Gastrocnemius medialis (tissue), 4 donors: ENCODE results near the gene RBM17.

ENCODE experiments used
- CTCF ChIP-seq, 5 experiments: fragments of 450-650 bp in 3 of 5; fragments of 200-600 bp in 2 of 5; sonication (generic) in 2 of 5; IDR thresholded peaks in 4 of 5; conservative IDR thresholded peaks in 1 of 5; 1 replicate in 4 of 5; 2 replicates in 1 of 5; pipeline ENCODE4 v1.5.1; 2016 to 2019; ENCODE audit warnings: antibody characterized with exemption in 5 of 5, mild to moderate bottlenecking in 3 of 5, moderate library complexity in 3 of 5
- POLR2A ChIP-seq, 2 donors: fragments of 450-650 bp; IDR thresholded peaks; one replicate each; pipeline ENCODE4 v1.6.1; 2017; ENCODE audit warnings: antibody characterized with exemption in 2 of 2, mild to moderate bottlenecking in 2 of 2, moderate library complexity in 2 of 2

DNA sequence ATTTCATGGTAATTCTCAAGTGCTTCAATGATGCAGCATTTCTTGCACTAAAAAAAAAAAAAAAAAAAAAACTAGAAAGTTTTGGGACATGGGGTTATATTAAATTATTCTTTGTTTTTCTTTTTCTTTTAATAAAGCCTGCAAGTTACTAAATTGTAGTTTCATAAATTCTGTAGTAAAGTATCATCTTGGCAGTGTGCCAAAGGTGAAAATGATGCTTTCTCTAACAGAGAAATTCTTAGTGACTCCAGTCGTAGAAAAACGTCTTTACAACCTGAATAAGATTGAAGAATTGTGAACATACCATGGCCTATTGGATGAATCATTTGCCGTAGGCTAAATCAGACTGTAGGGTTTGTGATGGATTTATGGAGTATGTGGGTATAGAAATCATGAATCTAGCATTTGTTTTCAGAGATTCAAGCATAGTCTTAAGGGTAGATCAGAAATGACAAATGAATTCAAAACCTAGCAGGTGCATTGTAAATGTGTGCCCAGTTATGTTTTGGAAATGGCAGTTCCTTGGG is 27.1 kb downstream of the RBM17 start:
- TF ChIP-seq CTCF (IDR thresholded peaks at IDR 0.05 in 4 of 5, conservative IDR thresholded peaks at IDR 0.05 in 1 of 5) (no peak), POLR2A (IDR thresholded peaks at IDR 0.05) (no peak)
